Breast epithelium (tissue), 4 donors: ENCODE results near the gene NANOS2. TPM values are rescaled to one million over a fixed set of nuclear protein-coding genes. Genes with fewer than 3 reads are reported as not detected.
"Not testable (repeated sequence)": the region's sequence is repeated elsewhere in the genome, so short reads cannot be mapped to it uniquely, and the experiment has no call there.

ENCODE experiments used
- DNase-seq, 2 donors: peaks; one replicate each; pipeline ENCODE4 v3.0.0-alpha.2; 2019; ENCODE audit warnings: low spot score in 2 of 2
- H3K27ac ChIP-seq, 2 donors: fragments of 200-600 bp; sonication (generic) in 1 of 2; one replicate each; pipeline ENCODE4 v1.5.1; 2016 to 2019; ENCODE audit warnings: mild to moderate bottlenecking in 1 of 2
- H3K27me3 ChIP-seq, 2 donors: fragments of 200-600 bp; sonication (generic) in 1 of 2; one replicate each; pipeline versions ENCODE4 v1.5.1 to v1.6.0; 2017 to 2019; ENCODE audit warnings: control low read depth in 1 of 2, mild to moderate bottlenecking in 1 of 2
- H3K36me3 ChIP-seq: fragments of 200-600 bp; one replicate; pipeline ENCODE4 v1.5.1; 2019
- H3K4me1 ChIP-seq, 2 donors: fragments of 200-600 bp; sonication (generic); one replicate each; pipeline ENCODE4 v1.5.1; 2016 to 2019; ENCODE audit warnings: control low read depth in 1 of 2
- H3K4me3 ChIP-seq, 3 donors: fragments of 200-600 bp; sonication (generic); 1 replicate in 2 of 3; 2 replicates in 1 of 3; pipeline ENCODE4 v1.5.1; 2016 to 2019; ENCODE audit warnings: mild to moderate bottlenecking in 3 of 3, moderate library complexity in 2 of 3
- H3K9me3 ChIP-seq, 2 donors: fragments of 200-600 bp; sonication (generic) in 1 of 2; one replicate each; pipeline ENCODE4 v1.5.1; 2016 to 2019; ENCODE audit warnings: control low read depth in 1 of 2
- POLR2A ChIP-seq: fragments of 450-650 bp; IDR thresholded peaks from one replicate; pipeline ENCODE4 v1.6.1; 2016; ENCODE audit warnings: antibody characterized with exemption, mild to moderate bottlenecking, moderate library complexity
- POLR2AphosphoS5 ChIP-seq, 3 donors: sonication (generic); formaldehyde crosslinking; IDR thresholded peaks; one replicate each; pipeline ENCODE4 v1.6.1; 2017; ENCODE audit warnings: antibody characterized with exemption in 3 of 3
- intact Hi-C: fragments of 100-400 bp; cut with DNase I; formaldehyde crosslinking; loops from one replicate; pipeline ENCODE4 v1.15.1; 2023; ENCODE audit warnings: low total_unique reads
- total RNA-seq, 3 donors: library from RNA; depleted of rRNA; stranded (reverse); fragments of >200 nt; gene quantifications; one replicate each; pipeline ENCODE4 v1.1.0, GENCODE V29; 2016
- TF ChIP-seq, protein P1 (sequence below), 3 donors: fragments of 450-650 bp; IDR thresholded peaks; one replicate each; pipeline ENCODE4 v1.5.1; 2016 to 2017; ENCODE audit warnings: antibody characterized with exemption in 3 of 3, mild to moderate bottlenecking in 3 of 3, moderate library complexity in 3 of 3

The NANOS2 gene
- total RNA-seq, 3 donors from 2014 or later = not detected

DNA sequence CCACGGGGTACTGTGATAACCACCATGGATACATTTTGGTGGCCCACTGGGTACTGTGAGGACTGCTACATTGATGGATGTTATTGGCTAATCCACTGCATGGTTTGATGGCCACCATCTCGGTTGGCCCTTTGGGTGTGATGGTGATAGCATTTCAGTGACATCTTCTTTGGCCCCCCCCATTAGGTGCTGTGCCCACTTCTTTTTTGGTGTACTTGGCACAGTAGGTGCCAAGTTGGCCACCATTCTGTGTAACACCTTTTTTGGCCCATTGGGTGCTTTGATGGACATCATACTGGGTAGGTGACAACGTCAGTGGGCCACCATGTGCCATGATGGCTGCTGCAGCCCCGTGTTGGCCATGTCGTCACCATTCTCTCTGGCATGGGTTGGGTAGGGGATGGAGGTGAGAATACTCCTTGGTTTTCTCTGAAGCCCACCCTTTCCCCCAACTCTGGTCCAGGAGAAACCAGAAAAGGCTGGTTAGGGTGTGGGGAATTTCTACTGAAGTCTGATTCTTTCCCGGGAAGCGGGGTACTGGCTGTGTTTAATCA, 41.3 kb downstream of the NANOS2 start:
- H3K27ac ChIP-seq = no peak overlapping the region
- intact Hi-C loops = no loop called here
- H3K36me3 ChIP-seq = no peaks in the 10 kb centered on the region
- H3K4me1 ChIP-seq = peaks cover under 1 to 14% of the 10 kb centered on the region in 2 donors
- no peak for TF ChIP-seq POLR2AphosphoS5 (IDR thresholded peaks at IDR 0.05)
- no peak overlapping the region for H3K4me3 ChIP-seq
- no peaks in the 10 kb centered on the region for H3K27me3 ChIP-seq
- DNase-seq = no peak
- no peaks in the 10 kb centered on the region for H3K9me3 ChIP-seq

DNA sequence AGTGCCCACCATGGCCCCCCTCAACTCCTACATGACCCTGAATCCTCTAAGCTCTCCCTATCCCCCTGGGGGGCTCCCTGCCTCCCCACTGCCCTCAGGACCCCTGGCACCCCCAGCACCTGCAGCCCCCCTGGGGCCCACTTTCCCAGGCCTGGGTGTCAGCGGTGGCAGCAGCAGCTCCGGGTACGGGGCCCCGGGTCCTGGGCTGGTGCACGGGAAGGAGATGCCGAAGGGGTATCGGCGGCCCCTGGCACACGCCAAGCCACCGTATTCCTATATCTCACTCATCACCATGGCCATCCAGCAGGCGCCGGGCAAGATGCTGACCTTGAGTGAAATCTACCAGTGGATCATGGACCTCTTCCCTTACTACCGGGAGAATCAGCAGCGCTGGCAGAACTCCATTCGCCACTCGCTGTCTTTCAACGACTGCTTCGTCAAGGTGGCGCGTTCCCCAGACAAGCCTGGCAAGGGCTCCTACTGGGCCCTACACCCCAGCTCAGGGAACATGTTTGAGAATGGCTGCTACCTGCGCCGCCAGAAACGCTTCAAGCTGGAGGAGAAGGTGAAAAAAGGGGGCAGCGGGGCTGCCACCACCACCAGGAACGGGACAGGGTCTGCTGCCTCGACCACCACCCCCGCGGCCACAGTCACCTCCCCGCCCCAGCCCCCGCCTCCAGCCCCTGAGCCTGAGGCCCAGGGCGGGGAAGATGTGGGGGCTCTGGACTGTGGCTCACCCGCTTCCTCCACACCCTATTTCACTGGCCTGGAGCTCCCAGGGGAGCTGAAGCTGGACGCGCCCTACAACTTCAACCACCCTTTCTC, 42.3 kb downstream of the NANOS2 start:
- no peaks in the 10 kb centered on the region for H3K36me3 ChIP-seq
- H3K9me3 ChIP-seq = no peaks in the 10 kb centered on the region
- H3K4me1 ChIP-seq = peaks cover 0 to 6% of the 10 kb centered on the region in 2 donors
- intact Hi-C loops = no loop called here
- no peak for DNase-seq
- H3K4me3 ChIP-seq = no peak overlapping the region
- H3K27ac ChIP-seq = no peak overlapping the region
- no peaks in the 10 kb centered on the region for H3K27me3 ChIP-seq
- TF ChIP-seq POLR2AphosphoS5 (IDR thresholded peaks at IDR 0.05) (no peak), POLR2A (no peak)
- TF ChIP-seq, protein P1, sequence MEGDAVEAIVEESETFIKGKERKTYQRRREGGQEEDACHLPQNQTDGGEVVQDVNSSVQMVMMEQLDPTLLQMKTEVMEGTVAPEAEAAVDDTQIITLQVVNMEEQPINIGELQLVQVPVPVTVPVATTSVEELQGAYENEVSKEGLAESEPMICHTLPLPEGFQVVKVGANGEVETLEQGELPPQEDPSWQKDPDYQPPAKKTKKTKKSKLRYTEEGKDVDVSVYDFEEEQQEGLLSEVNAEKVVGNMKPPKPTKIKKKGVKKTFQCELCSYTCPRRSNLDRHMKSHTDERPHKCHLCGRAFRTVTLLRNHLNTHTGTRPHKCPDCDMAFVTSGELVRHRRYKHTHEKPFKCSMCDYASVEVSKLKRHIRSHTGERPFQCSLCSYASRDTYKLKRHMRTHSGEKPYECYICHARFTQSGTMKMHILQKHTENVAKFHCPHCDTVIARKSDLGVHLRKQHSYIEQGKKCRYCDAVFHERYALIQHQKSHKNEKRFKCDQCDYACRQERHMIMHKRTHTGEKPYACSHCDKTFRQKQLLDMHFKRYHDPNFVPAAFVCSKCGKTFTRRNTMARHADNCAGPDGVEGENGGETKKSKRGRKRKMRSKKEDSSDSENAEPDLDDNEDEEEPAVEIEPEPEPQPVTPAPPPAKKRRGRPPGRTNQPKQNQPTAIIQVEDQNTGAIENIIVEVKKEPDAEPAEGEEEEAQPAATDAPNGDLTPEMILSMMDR (IDR thresholded peaks at IDR 0.05) = no peak

DNA sequence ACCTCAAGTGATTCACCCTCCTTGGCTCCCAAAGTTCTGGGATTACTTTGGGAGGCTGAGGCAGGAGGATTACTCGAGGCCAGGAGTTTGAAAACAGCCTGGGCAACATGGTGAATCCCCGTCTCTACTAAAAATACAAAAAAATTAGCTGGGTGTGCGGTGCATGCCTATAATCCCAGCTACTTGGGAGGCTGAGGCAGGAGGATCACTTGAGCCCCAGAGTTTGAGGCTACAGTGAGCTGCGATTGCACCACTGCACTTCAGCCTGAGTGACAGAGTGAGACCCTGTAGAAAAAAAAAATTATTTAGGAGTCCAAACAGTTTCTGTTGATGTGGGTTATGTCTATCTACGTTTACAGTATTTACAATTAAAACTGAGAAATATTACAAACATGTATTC, 43.8 kb downstream of the NANOS2 start:
- TF ChIP-seq POLR2A = no peak
- no peak for TF ChIP-seq POLR2AphosphoS5 (IDR thresholded peaks at IDR 0.05)
- TF ChIP-seq, protein P1 (IDR thresholded peaks at IDR 0.05) = no peak
- no peaks in the 10 kb centered on the region for H3K27me3 ChIP-seq
- H3K27ac ChIP-seq = no peak overlapping the region
- H3K9me3 ChIP-seq = no peaks in the 10 kb centered on the region
- intact Hi-C loops = no loop called here
- no peaks in the 10 kb centered on the region for H3K4me1 ChIP-seq
- H3K4me3 ChIP-seq = no peak overlapping the region
- no peaks in the 10 kb centered on the region for H3K36me3 ChIP-seq
- no peak for DNase-seq

DNA sequence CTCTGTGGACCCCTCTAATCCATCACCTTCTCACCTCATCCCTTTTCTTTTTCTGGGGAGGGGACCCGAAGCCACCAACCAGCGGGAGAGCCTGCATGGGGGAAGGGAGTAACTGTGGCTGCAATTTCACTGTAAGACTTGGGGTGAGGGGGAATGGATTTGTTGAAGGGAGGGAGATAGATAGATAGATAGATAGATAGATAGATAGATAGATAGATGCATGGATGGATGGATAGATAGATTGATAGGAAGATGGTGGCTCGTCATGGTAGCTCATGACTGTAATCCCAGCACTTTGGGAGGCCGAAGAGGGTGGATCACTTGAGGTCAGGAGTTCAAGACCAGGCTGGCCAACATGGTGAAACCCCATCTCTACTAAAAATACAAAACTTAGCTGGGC, 47.3 kb downstream of the NANOS2 start:
- H3K27me3 ChIP-seq, H3K36me3 ChIP-seq, intact Hi-C loops, H3K27ac ChIP-seq, H3K4me3 ChIP-seq, H3K9me3 ChIP-seq, DNase-seq, H3K4me1 ChIP-seq: not testable (repeated sequence)

DNA sequence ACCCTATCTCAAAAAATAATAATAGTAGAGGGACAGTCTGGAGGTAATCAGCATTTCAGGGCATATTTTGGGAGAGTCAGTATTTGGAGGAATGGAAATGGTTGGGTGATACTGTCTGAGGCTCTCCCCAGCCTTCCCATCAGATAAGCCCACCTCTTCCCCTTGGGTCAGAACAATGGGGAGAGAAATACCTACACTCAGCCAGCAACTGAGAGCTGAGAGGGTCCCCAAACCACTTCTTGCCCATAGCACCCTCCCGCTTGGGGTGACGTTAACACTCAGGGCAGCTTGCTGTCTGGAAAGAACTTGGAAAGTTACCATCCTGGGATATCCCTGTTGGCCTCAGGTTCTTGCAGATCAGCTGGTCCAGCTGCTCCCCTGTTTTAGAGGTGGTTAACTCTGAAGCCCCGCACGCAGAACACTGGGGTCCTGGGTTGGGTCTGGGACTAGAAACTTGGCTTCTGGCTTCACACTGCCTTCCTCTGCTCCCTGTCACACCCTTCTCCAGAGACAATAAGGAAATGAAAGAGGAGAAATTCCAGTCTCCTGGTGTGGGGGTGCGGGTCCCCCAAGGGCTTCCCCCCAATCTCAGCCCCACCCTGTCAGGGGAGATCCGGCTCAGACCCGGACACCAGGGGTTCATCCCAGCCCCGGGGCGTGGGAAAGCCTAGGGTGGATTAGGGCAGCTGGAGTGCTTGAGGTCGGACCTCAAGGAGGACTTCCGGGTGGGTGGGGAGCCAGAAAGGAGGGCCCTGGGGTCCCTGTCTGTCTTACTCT, 48.0 kb downstream of the NANOS2 start:
- intact Hi-C loops = no loop called here
- H3K27me3 ChIP-seq = peaks cover 0 to 6% of the 10 kb centered on the region in 2 donors
- no peaks in the 10 kb centered on the region for H3K4me1 ChIP-seq
- no peak overlapping the region for H3K27ac ChIP-seq
- TF ChIP-seq, protein P1 (IDR thresholded peaks at IDR 0.05) = no peak
- TF ChIP-seq POLR2A (no peak), POLR2AphosphoS5 (IDR thresholded peaks at IDR 0.05) (no peak)
- H3K4me3 ChIP-seq = no peak overlapping the region
- DNase-seq = no peak
- H3K36me3 ChIP-seq = no peaks in the 10 kb centered on the region
- H3K9me3 ChIP-seq = no peaks in the 10 kb centered on the region
